Activated CD4-positive, alpha-beta T cell treated with anti-CD3 and anti-CD28 coated beads, Interleukin-2, amount 50 U/mL, for 48 hours (primary cell): Measurements from ENCODE around the gene CCDC27.

Experiments
- DNase-seq, 2 experiments: peaks; one replicate each; pipeline ENCODE4 v3.0.0-alpha.2; 2020

Gene CCDC27

GRCh38 chr1:3762151-3762872 lies 10.1 kb downstream of the CCDC27 start:
- DNase-seq: no peak

- no peak for DNase-seq
These were observed 10.6 kb downstream of the CCDC27 start for GRCh38 chr1:3762873-3763228.

GRCh38 chr1:3763351-3764125 lies 11.3 kb downstream of the CCDC27 start:
- no peak for DNase-seq

GRCh38 chr1:3767328-3767925 lies 15.2 kb downstream of the CCDC27 start:
- no peak for DNase-seq

GRCh38 chr1:3768811-3769390 lies 16.7 kb downstream of the CCDC27 start:
- no peak for DNase-seq

GRCh38 chr1:3770047-3770765 lies 18.0 kb downstream of the CCDC27 start:
- no peak for DNase-seq

- no peak for DNase-seq
These were observed 19.1 kb downstream of the CCDC27 start for GRCh38 chr1:3771108-3772026.

- peak; percentile 92 to 94 for DNase-seq
These were observed 19.9 kb downstream of the CCDC27 start for GRCh38 chr1:3772027-3772714.

GRCh38 chr1:3772715-3773571 lies 20.7 kb downstream of the CCDC27 start, which contains the start of gene SMIM1:
Gene SMIM1, plus strand, starts transcription at chr1:3772749. Its CDS starts 2,625 bp downstream, at chr1:3775374.
- no peak for DNase-seq

GRCh38 chr1:3773572-3774275 lies 21.5 kb downstream of the CCDC27 start:
- no peak for DNase-seq

- no peak for DNase-seq
These were observed 22.2 kb downstream of the CCDC27 start for GRCh38 chr1:3774276-3774945.

GRCh38 chr1:3774946-3775489 lies 22.8 kb downstream of the CCDC27 start:
- DNase-seq: no peak

GRCh38 chr1:3775490-3776230 lies 23.4 kb downstream of the CCDC27 start:
- DNase-seq: peak; percentile 53 to 65

GRCh38 chr1:3776231-3776961 lies 24.1 kb downstream of the CCDC27 start:
- no peak for DNase-seq

GRCh38 chr1:3777078-3777547 lies 24.9 kb downstream of the CCDC27 start:
- DNase-seq: no peak

- no peak for DNase-seq
These were observed 25.7 kb downstream of the CCDC27 start for GRCh38 chr1:3777647-3778589.
